Hepatocyte (in vitro differentiated cells): ENCODE measurements around the gene DHRS4. TPM values are rescaled to one million over a fixed set of nuclear protein-coding genes. Genes with fewer than 3 reads are reported as not detected.
"Not testable (repeated sequence)": the region's sequence is repeated elsewhere in the genome, so short reads cannot be mapped to it uniquely, and the experiment has no call there.

Experiments
- DNase-seq: peaks from one replicate; pipeline ENCODE4 v3.0.0-alpha.2; 2016; ENCODE audit warnings: low spot score
- H2AFZ ChIP-seq: fragments of 200-600 bp; sonication (generic); 2 replicates; pipeline ENCODE4 v1.6.0; 2016; ENCODE audit warnings: antibody characterized with exemption, mild to moderate bottlenecking
- H3K27ac ChIP-seq: fragments of 200-600 bp; sonication (generic); 2 replicates; pipeline ENCODE4 v1.5.1; 2016; ENCODE audit warnings: mild to moderate bottlenecking
- H3K27me3 ChIP-seq: fragments of 200-600 bp; sonication (generic); 2 replicates; pipeline ENCODE4 v1.6.1; 2016
- H3K36me3 ChIP-seq: fragments of 200-600 bp; sonication (generic); replicated peaks from 2 replicates; pipeline ENCODE4 v1.5.1; 2016; ENCODE audit warnings: low read depth; ENCODE audit not compliant: insufficient read depth
- H3K4me1 ChIP-seq: fragments of 200-600 bp; sonication (generic); 2 replicates; pipeline ENCODE4 v1.5.1; 2016; ENCODE audit warnings: mild to moderate bottlenecking, moderate library complexity; ENCODE audit not compliant: insufficient read depth
- H3K4me2 ChIP-seq: fragments of 200-600 bp; sonication (generic); 2 replicates; pipeline ENCODE4 v1.6.0; 2016
- H3K4me3 ChIP-seq: fragments of 200-600 bp; sonication (generic); 2 replicates; pipeline ENCODE4 v1.5.1; 2016; ENCODE audit warnings: mild to moderate bottlenecking
- H3K79me2 ChIP-seq: fragments of 200-600 bp; sonication (generic); 2 replicates; pipeline ENCODE4 v1.6.0; 2017; ENCODE audit warnings: mild to moderate bottlenecking
- H3K9me2 ChIP-seq: fragments of 200-600 bp; sonication (generic); replicated peaks from 2 replicates; pipeline ENCODE4 v1.6.0; 2017; ENCODE audit warnings: mild to moderate bottlenecking; ENCODE audit not compliant: insufficient read depth
- H3K9me3 ChIP-seq: fragments of 200-600 bp; sonication (generic); 2 replicates; pipeline ENCODE4 v1.5.1; 2016; ENCODE audit warnings: low read depth, mild to moderate bottlenecking
- H4K20me1 ChIP-seq: fragments of 200-600 bp; sonication (generic); 2 replicates; pipeline ENCODE4 v1.6.0; 2016; ENCODE audit warnings: mild to moderate bottlenecking; ENCODE audit not compliant: insufficient read depth, poor library complexity, severe bottlenecking
- whole genome bisulfite sequencing: methylation state at CpG from one replicate; pipeline ENCODE4 v1.1.6; 2016; ENCODE audit warnings: low lambda C conversion rate; ENCODE audit errors: missing lambda C conversion rate; 5-methylcytosine and 5-hydroxymethylcytosine counted together
- polyA plus RNA-seq: library from polyadenylated mRNA; unstranded; fragments of >200 nt; fragmentation: Nextera tagmentation; extraction: Ambion mirVana; gene quantifications from 2 replicates; pipeline ENCODE4 v1.2.1, GENCODE V29; 2016
- total RNA-seq: library from RNA; depleted of rRNA; stranded (reverse); fragments of >200 nt; gene quantifications from 2 replicates; pipeline ENCODE4 v1.2.3, GENCODE V29; 2014

DHRS4 gene
- total and polyA plus RNA-seq, 2 experiments from 2014 or later = 38.3 to 47.4 TPM

DNA sequence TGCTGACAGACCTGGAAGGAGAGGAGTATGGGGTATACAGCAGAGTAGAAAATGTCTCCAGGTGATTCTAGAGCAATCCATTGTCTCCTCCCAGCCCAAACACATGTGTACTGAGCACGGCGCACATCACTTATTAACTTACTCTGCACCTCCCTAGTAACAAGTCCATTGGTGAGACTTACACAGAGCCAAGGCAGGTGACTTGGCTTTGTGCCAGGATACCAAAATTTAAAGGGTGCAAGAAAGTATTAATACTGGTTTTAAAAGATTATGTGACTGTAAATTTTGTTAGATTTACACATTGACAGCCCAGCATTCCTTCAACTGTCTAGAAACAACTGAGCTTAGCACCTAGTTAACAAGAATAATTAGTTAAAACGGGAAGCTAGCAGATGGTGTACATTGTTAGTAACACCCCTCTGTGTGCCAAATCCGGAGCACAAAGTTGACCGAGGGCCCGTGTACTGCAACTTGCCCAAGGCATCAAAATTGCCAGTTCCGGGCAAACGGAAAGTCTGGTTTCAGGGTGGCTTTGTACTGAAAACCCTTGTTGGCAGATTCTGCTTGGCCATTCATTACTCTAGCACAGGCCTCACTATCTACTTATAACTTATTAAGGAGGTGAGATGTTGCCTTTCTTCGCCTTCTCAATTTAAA is 4.5 kb downstream of the DHRS4 start:
- H2AFZ ChIP-seq, H3K36me3 ChIP-seq, H3K27me3 ChIP-seq, H3K4me1 ChIP-seq, H3K9me2 ChIP-seq, DNase-seq, H4K20me1 ChIP-seq, H3K9me3 ChIP-seq, H3K4me3 ChIP-seq, H3K4me2 ChIP-seq, H3K27ac ChIP-seq: not testable (repeated sequence)
- H3K79me2 ChIP-seq = peaks cover 11% of the 10 kb centered on the region
- WGBS = 92% methylated on average over 9 of the region's 9 CpGs

DNA sequence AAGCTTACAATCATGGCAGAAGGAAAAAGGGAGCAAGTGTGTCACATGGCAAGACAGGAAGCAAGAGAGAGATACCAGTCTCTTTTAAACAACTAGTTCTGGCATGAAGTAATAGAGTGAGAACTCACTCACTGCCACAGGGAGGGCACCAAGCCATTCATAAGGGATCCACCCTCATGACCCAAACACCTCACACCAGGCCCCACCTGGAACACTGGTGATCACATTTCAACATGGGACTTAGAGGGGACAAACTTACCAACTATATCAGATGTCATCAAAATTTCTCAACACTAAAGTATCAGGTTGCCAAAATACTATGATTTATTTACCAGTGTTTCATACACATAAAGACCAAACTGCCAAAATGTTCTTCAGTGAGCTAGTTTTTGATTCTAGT is 7.3 kb downstream of the DHRS4 start:
- H3K4me2 ChIP-seq, H3K27ac ChIP-seq, H2AFZ ChIP-seq, H3K79me2 ChIP-seq, H3K9me3 ChIP-seq, H3K27me3 ChIP-seq, H4K20me1 ChIP-seq, H3K4me3 ChIP-seq, H3K9me2 ChIP-seq, DNase-seq, H3K4me1 ChIP-seq, H3K36me3 ChIP-seq: not testable (repeated sequence)

DNA sequence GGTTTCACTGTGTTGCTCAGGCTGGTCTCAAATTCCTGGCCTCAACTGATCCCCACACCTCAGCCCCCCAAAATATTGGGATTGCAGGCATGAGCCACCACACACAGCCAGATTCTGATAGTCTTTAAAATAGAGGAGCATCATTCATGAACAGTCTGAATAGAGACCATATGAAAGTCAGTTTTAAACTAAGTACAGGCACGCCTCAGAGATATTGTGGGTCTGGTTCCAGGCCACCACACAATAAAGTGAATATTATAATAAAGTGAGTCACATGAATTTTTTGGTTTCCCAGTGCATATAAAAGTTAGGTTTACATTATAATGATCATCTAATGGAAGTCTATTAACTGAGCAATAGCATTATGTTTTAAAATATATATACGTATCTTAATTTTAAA is 8.1 kb downstream of the DHRS4 start:
- WGBS = 84% methylated on average over 1 of the region's 2 CpGs

DNA sequence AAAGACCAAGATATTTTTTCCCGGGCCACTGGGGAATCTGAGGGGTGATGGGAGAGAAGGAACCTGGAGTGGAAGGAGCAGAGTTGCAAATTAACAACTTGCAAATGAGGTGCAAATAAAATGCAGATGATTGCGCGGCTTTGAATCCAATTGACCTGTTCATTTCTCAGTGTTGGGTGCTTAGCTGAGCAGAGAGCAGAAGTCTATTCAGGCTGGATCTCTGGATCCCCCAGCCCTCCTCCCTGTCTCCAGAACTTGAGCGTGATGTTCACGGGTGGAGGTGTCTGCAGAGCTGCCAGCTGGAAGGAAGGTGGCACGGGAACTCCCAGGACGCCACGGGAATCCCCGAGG is 15.5 kb downstream of the DHRS4 start:
- H4K20me1 ChIP-seq, H3K4me1 ChIP-seq, H2AFZ ChIP-seq, H3K4me3 ChIP-seq, H3K79me2 ChIP-seq, H3K9me3 ChIP-seq, H3K27ac ChIP-seq, H3K27me3 ChIP-seq, H3K36me3 ChIP-seq, H3K9me2 ChIP-seq, DNase-seq: not testable (repeated sequence)
- WGBS = no CpG with 5 or more reads among the region's 9 CpGs
- H3K4me2 ChIP-seq = peak overlapping the region; percentile 87

More for the DNA sequence above, 8.1 kb downstream of the DHRS4 start:
- not testable (repeated sequence) for H3K27me3 ChIP-seq, H3K9me2 ChIP-seq, H4K20me1 ChIP-seq, H3K4me1 ChIP-seq, H3K9me3 ChIP-seq, H3K36me3 ChIP-seq, H3K79me2 ChIP-seq, DNase-seq, H3K4me3 ChIP-seq, H3K27ac ChIP-seq, H2AFZ ChIP-seq, H3K4me2 ChIP-seq

DNA sequence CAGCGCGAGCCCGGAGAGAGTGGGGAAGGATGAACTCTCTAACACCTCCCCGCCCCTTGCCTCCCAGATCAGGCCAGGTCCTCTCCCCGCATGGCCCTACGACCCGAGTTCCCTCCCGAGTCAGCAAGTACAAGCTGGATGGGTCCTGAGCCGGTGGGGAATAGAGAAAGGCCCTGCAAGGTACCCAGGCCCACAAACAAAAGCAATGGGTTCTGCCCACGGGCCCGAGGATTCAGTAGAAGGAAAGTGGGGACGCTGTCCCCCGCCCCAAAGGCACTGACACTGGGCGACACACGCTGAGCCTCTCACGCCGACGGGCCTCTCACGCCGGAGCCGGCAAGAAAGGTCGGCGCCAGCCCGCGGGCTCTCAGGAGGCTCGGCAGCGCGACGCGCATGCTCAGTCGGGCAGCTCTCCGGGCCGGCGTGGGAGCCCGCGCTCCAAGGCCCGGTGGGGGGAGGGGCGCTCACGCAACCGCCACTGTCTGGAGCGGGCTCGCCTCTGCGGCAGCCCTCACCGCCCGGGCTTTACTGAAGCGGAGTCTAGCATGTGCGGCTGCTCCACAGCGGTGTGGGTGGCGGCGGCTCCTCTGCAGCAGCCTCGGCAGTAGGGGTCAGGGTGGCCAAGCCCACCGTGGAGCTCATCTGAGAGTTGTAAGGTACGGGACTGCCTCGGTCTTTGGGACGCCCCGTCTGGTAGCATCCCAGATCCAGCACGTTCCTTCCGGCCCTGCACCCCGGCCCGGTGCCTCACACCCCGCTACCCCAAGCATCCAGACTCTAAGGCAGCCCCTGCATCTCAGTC is 16.1 kb downstream of the DHRS4 start:
- H3K27ac ChIP-seq, H3K27me3 ChIP-seq, H4K20me1 ChIP-seq, H3K9me2 ChIP-seq, H3K9me3 ChIP-seq, H3K79me2 ChIP-seq, H3K36me3 ChIP-seq, H3K4me1 ChIP-seq: not testable (repeated sequence)
- 24% methylated on average over 48 of the region's 61 CpGs for WGBS
- Histone ChIP-seq H3K4me2 (peak overlapping the region; percentile 87), H2AFZ (peak overlapping the region; percentile 66), H3K4me3 (peak overlapping the region; percentile 33)
- DNase-seq = peak; percentile 62

DNA sequence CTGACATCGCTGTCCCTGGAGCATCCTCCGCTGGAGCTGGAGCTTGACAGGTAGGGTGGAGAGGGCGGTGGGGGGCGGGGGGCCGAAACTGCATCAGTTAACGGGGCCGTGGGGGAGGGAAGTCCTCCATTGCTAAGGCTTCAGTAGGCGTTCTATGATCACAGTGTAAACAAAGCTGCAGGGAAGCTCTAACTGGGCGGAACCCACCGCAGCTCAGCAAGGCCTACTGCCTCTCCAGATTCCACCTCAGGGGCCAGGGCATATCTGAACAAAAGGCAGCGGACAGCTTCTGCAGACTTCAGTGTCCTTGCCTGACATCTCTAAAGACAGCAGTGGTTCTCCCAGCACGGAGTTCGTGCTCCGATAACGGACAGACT is 16.7 kb downstream of the DHRS4 start:
- H4K20me1 ChIP-seq, H2AFZ ChIP-seq, H3K9me2 ChIP-seq, H3K27me3 ChIP-seq, H3K79me2 ChIP-seq, H3K36me3 ChIP-seq, H3K4me1 ChIP-seq, H3K9me3 ChIP-seq, H3K27ac ChIP-seq, H3K4me3 ChIP-seq, DNase-seq: not testable (repeated sequence)
- WGBS = 100% methylated on average over 6 of the region's 15 CpGs
- H3K4me2 ChIP-seq = peak overlapping the region; percentile 87

DNA sequence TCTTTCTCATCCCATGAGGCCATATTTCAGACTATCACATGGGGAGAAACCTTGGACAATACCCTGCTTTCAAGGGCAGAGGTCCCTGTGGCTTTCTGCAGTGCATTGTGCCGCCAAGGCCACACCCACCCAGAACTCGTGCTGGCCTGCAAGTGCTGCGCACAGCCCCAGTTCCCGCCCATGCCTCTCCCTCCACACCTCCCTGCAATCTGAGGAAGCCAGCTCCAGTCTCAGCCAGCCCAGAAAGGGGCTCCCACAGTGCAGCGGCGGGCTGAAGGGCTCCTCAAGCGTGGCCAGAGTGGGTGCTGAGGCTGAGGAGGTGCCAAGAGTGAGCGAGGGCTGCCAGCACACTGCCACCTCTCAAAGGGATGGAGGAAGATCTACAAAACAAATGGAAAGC is 19.6 kb downstream of the DHRS4 start:
- not testable (repeated sequence) for H3K27me3 ChIP-seq, H3K27ac ChIP-seq, H3K36me3 ChIP-seq, H3K9me3 ChIP-seq, H3K9me2 ChIP-seq, H2AFZ ChIP-seq, H3K4me2 ChIP-seq, H3K79me2 ChIP-seq, H3K4me1 ChIP-seq, DNase-seq, H4K20me1 ChIP-seq, H3K4me3 ChIP-seq
- WGBS = 79% methylated on average over 8 of the region's 8 CpGs

DNA sequence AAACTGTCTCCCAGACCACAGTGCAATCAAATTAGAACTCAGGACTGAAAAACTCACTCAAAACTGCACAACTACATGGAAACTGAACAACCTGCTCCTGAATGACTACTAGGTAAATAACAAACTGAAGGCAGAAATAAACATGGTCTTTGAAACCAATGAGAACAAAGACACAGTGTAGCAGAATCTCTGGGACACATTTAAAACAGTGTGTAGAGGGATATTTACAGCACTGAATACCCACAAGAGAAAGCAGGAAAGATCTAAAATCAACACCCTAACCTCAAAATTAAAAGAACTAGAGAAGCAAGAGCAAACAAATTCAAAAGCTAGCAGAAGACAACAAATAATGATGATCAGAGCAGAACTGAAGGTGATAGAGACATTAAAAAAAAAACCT is 20.5 kb downstream of the DHRS4 start:
- H3K79me2 ChIP-seq, H3K4me2 ChIP-seq, H3K27me3 ChIP-seq, H4K20me1 ChIP-seq, H2AFZ ChIP-seq, H3K27ac ChIP-seq, H3K4me3 ChIP-seq, H3K9me3 ChIP-seq, H3K4me1 ChIP-seq, H3K9me2 ChIP-seq, H3K36me3 ChIP-seq, DNase-seq: not testable (repeated sequence)

DNA sequence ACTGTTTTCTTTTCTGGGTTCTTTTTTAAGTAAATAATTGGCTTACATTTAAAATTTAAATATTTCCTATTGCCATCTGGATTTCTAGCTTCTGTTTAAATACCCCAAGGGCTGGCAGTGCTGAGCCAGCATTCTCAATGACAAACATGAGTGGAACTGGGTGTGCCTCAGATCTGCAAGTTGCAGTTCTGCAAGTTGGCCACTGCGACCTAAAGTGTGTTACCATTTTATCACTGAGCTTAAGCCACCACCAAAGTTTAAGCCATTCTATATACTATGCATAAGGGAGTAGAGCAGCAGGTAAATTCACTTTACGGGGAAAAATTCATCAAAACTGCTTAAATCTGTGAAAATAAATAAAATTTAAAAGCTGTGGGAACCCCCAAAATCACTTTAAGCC is 23.6 kb downstream of the DHRS4 start:
- H3K27ac ChIP-seq, H2AFZ ChIP-seq, H3K27me3 ChIP-seq, H3K9me2 ChIP-seq, H3K79me2 ChIP-seq, H3K36me3 ChIP-seq, H4K20me1 ChIP-seq, H3K4me1 ChIP-seq, DNase-seq, H3K4me3 ChIP-seq, H3K4me2 ChIP-seq, H3K9me3 ChIP-seq: not testable (repeated sequence)
- 61% methylated on average over 2 of the region's 2 CpGs for WGBS
